K562 (cell line): ENCODE measurements around the gene OLFM3. TPM values are rescaled to one million over a fixed set of nuclear protein-coding genes. Genes with fewer than 3 reads are reported as not detected.

ENCODE experiments used
- BACH1 ChIP-seq: fragments of 200-800 bp; sonication (Bioruptor generic); IDR thresholded peaks from 2 replicates; pipeline ENCODE4 v1.6.1; 2016; ENCODE audit warnings: missing genetic modification characterization, missing compliant biosample characterization
- polyA plus RNA-seq, 8 experiments: library from polyadenylated mRNA; depleted of rRNA in 4 of 8; stranded (reverse) in 5 of 8; unstranded in 3 of 8; fragments of >200 nt; fragmentation: Nextera tagmentation in 2 of 8; fragmentation: Illumina TruSeq in 1 of 8; extraction: Ambion mirVana in 2 of 8; extraction: Trizol in 1 of 8; gene quantifications; 2 replicates each; pipeline versions ENCODE4 v1.2.1 to v1.2.3, GENCODE V29; 2011 to 2014; ENCODE audit warnings: inconsistent platforms in 1 of 8, missing spikeins in 1 of 8
- small RNA-seq: library from RNA; depleted of rRNA; stranded (forward); fragments of <200 nt; gene quantifications from one replicate; pipeline ENCODE3, GENCODE V24; 2014
- total RNA-seq, 7 experiments: library from RNA; depleted of rRNA in 6 of 7; stranded (reverse); fragments of >200 nt in 6 of 7; fragmentation: Illumina TruSeq in 2 of 7; extraction: Trizol in 2 of 7; gene quantifications; 2 replicates each; pipeline versions ENCODE4 v1.2.1 to v1.2.3, GENCODE V29; 2011 to 2021; ENCODE audit warnings: low replicate concordance in 1 of 7

Gene OLFM3
- total and polyA plus RNA-seq, 9 of the 15 experiments (the other 6 are each of a cell fraction or from before 2014, with no cell fraction given) = 0.07 TPM; not detected in 8

DNA sequence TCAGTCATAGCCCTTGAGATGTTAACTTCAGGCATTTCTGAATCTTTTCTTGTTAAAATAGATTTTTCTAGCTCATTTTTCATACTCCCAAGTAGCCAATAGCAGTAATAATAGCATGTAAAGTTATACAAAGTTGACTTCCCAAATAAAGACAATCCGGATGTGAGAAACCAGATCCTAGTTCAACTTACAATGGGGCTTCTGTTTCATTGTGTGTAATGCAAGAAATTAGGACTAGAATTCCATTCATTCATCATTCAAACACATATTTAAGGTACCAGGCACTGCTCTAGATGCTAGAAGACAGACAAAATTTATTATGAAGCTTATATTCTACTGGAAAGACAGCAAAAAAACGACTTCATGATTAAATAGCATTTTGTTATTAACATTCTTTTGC is 240.3 kb downstream of the OLFM3 start (continued):
- no peak for TF ChIP-seq BACH1

Small RNA genes lying within 50 kb of the gene (small RNA-seq; reads per million reads assigned to genes)
- not detected for gene RNU6-352P
